Psoas muscle (tissue), 8 donors: ENCODE results near the gene MYLK2. TPM values are rescaled to one million over a fixed set of nuclear protein-coding genes. Genes with fewer than 3 reads are reported as not detected.

ENCODE experiments used
- ATAC-seq, 4 donors: fragments of 200-7000 bp; cut with Tn5 transposase; one replicate each; pipeline ENCODE4 v1.9.1; 2020; ENCODE audit warnings: moderate library complexity in 3 of 4, mild to moderate bottlenecking in 2 of 4
- DNase-seq, 2 donors: peaks; one replicate each; pipeline ENCODE4 v3.0.0-alpha.2; 2020
- H3K27ac ChIP-seq: fragments of 200-600 bp; one replicate; pipeline ENCODE4 v1.8.0; 2022
- H3K27me3 ChIP-seq, 3 donors: fragments of 200-600 bp in 1 of 3; one replicate each; pipeline versions ENCODE4 v1.6.1 to v1.8.0; 2013 to 2022; ENCODE audit warnings: low read length in 2 of 3, mild to moderate bottlenecking in 2 of 3, moderate library complexity in 1 of 3; ENCODE audit not compliant: insufficient read depth in 3 of 3
- H3K36me3 ChIP-seq, 2 donors: fragments of 200-600 bp in 1 of 2; one replicate each; pipeline versions ENCODE4 v1.6.1 to v1.8.0; 2013 to 2022; ENCODE audit warnings: low read depth in 1 of 2, mild to moderate bottlenecking in 1 of 2, moderate library complexity in 1 of 2; ENCODE audit not compliant: insufficient read depth in 1 of 2
- H3K4me1 ChIP-seq: fragments of 200-600 bp; one replicate; pipeline ENCODE4 v1.8.0; 2022
- H3K4me3 ChIP-seq: fragments of 200-600 bp; one replicate; pipeline ENCODE4 v1.8.0; 2022; ENCODE audit warnings: mild to moderate bottlenecking
- H3K9me3 ChIP-seq: fragments of 200-600 bp; one replicate; pipeline ENCODE4 v1.8.0; 2022
- CTCF ChIP-seq: fragments of 200-600 bp; IDR thresholded peaks from one replicate; pipeline ENCODE4 v1.8.0; 2022; ENCODE audit warnings: antibody characterized with exemption
- WGBS, 3 donors: extraction: QIAGEN DNeasy Blood & Tissue Kit; methylation state at CpG; one replicate each; pipeline versions ENCODE4 v1.1.6 to v1.1.7; 2013; 5-methylcytosine and 5-hydroxymethylcytosine counted together
- intact Hi-C, 2 donors: fragments of 100-400 bp; cut with DNase I; formaldehyde crosslinking; loops; one replicate each; pipeline versions ENCODE4 v1.11.0 to v1.14.2; 2022
- polyA plus RNA-seq, 3 donors: library from polyadenylated mRNA; stranded (reverse); fragments of 200-250 nt; gene quantifications; one replicate each; pipeline ENCODE4 v1.2.3, GENCODE V29; 2013
- total RNA-seq, 4 donors: library from RNA; stranded (reverse); fragmentation: NEBNext Ultra II Directional in 2 of 4; extraction: Animal tissue kit (Norgen Biotek cat#: 25700) in 2 of 4; gene quantifications; one replicate each; pipeline versions ENCODE4 v1.2.1 to v1.2.4, GENCODE V29; 2021 to 2023
- donor health status: healthy with polysubstance abuse.
- donor health status: DM: no; HTN: no; CAD: no; lungs with moderate emphysema.
- donor health status: Bipolar disorder and iron deficiency.
- donor health status: healthy.
- donor health status: DM: yes; HTN: yes; CAD: no.
- donor health status: DM: no; HTN: no; CAD: no.
- donor health status: DM: no; HTN: no; CAD: no.
- donor health status: DM: yes; HTN: yes; CAD: no.

MYLK2 gene
- total and polyA plus RNA-seq, 7 donors, result 30.6 to 273 (median 94.5) TPM

- Histone ChIP-seq H3K27me3 (peaks cover 0 to 30% (median 5%) of the 10 kb centered on the region in 3 donors), H3K36me3 (no peaks in the 10 kb centered on the region), H3K9me3 (no peaks in the 10 kb centered on the region), H3K4me3 (no peak overlapping the region), H3K4me1 (peaks cover 3% of the 10 kb centered on the region), H3K27ac (no peak overlapping the region)
- WGBS, 3 donors, result 66 to 78% (median 73%) methylated on average over 11 of the region's 11 CpGs
- intact Hi-C loops, result loop anchor here (5.0 kb wide), 3 partner anchors 101 to 801 kb away; partner anchors contain the start of gene PDRG1 (in 1 of the 2)
- ATAC-seq, result no peak
- peak in 1 of 2 donors; percentile 17 for DNase-seq
- no peak for TF ChIP-seq CTCF
These were observed 32.2 kb downstream of the MYLK2 start for GRCh38 chr20:31851240-31851955.

- Histone ChIP-seq H3K27me3 (peaks cover 0 to 44% (median 9%) of the 10 kb centered on the region in 3 donors), H3K36me3 (no peaks in the 10 kb centered on the region)
These were observed 34.3 kb downstream of the MYLK2 start for GRCh38 chr20:31853481-31853880.

GRCh38 chr20:31856516-31856915 lies 37.4 kb downstream of the MYLK2 start:
- ATAC-seq (no peak), DNase-seq (peak in 1 of 2 donors; percentile 24)
- Histone ChIP-seq H3K4me1 (peaks cover 10% of the 10 kb centered on the region), H3K9me3 (no peaks in the 10 kb centered on the region), H3K27ac (no peak overlapping the region), H3K27me3 (peaks cover 0 to 56% (median 8%) of the 10 kb centered on the region in 3 donors), H3K4me3 (no peak overlapping the region), H3K36me3 (no peaks in the 10 kb centered on the region)
- TF ChIP-seq CTCF, result no peak
- intact Hi-C loops, result loop anchor here in 1 of 2 donors (5.0 kb wide), 1 partner anchor 176 kb away; no protein-coding TSS in a partner anchor
- 62 to 68% (median 64%) methylated on average over 3 of the region's 3 CpGs for WGBS, 3 donors

More at GRCh38 chr20:31853481-31853880, 34.3 kb downstream of the MYLK2 start:
- ATAC-seq (no peak), DNase-seq (peak in 1 of 2 donors; percentile 6)
- TF ChIP-seq CTCF, result no peak
- H3K27ac ChIP-seq, result no peak overlapping the region
- WGBS, 3 donors, result 82 to 85% (median 83%) methylated on average over 7 of the region's 7 CpGs
- H3K9me3 ChIP-seq, result no peaks in the 10 kb centered on the region
- intact Hi-C loops, result loop anchor here (2.0 to 5.0 kb wide), 4 partner anchors 99 to 799 kb away; partner anchors contain the start of gene PDRG1 (in 2 of the 2)
- H3K4me3 ChIP-seq, result no peak overlapping the region
- peaks cover 3% of the 10 kb centered on the region for H3K4me1 ChIP-seq

- TF ChIP-seq CTCF, result no peak
- intact Hi-C loops, result loop anchor here in 1 of 2 donors (5.0 kb wide), 1 partner anchor 174 kb away; no protein-coding TSS in a partner anchor
- WGBS, 3 donors, result 75 to 81% (median 79%) methylated on average over 15 of the region's 15 CpGs
- DNase-seq (peak in 1 of 2 donors; percentile 41), ATAC-seq (no peak)
- H3K36me3 ChIP-seq, result no peaks in the 10 kb centered on the region
- H3K4me3 ChIP-seq, result no peak overlapping the region
- H3K27me3 ChIP-seq, result peaks cover 0 to 49% (median 8%) of the 10 kb centered on the region in 3 donors
- peaks cover 6% of the 10 kb centered on the region for H3K4me1 ChIP-seq
- H3K9me3 ChIP-seq, result no peaks in the 10 kb centered on the region
- no peak overlapping the region for H3K27ac ChIP-seq
These were observed 39.0 kb downstream of the MYLK2 start for GRCh38 chr20:31857861-31858759.
